NK-92 treated with Interleukin-12 subunit alpha and Interleukin-12 subunit beta, amount 100 ng/mL, for 24 hours (cell line): ENCODE results near the gene UBN2.

Experiments used
- DNase-seq: peaks from one replicate; lab custom pipeline; 2025; lab: John Stamatoyannopoulos, UW

Gene UBN2

DNA sequence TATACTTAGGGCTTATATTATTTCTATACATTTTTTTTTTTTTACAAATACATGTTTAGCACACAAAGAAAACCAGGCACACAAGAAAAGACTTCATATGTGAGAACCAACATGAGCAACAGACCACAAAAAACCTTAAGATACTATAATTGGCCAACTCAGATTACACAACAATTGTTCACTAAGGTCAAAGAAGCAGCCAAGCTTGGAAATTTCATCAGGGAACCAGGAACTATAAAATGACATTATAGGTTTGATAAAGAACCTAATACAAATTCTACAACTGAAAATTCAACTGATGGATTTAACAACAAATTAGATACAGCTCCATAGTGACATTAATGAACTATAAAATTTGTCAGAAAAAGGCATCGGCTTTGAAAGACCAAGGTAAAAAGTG, 124.3 kb downstream of the UBN2 start:
- DNase-seq: no peak
